Neuronal stem cell (in vitro differentiated cells): ENCODE measurements around the gene AMOTL2. TPM values are rescaled to one million over a fixed set of nuclear protein-coding genes. Genes with fewer than 3 reads are reported as not detected.
A peak's percentile ranks its signal among the peaks of the same experiment; 100 is the strongest.

ENCODE experiments used
- DNase-seq: peaks from one replicate; pipeline ENCODE4 v3.0.0-alpha.2; 2013; ENCODE audit warnings: low spot score
- H2AFZ ChIP-seq: one replicate; pipeline ENCODE4 v1.6.1; 2013; ENCODE audit warnings: mild to moderate bottlenecking, low read length, inconsistent platforms
- H2AK5ac ChIP-seq: 2 replicates; pipeline ENCODE4 v1.6.1; 2013; ENCODE audit warnings: low read depth, mild to moderate bottlenecking, inconsistent platforms, low read length, moderate library complexity, mixed read lengths
- H2BK120ac ChIP-seq: 2 replicates; pipeline ENCODE4 v1.6.1; 2013; ENCODE audit warnings: low read depth, mild to moderate bottlenecking, inconsistent platforms, low read length, moderate library complexity, mixed read lengths
- H2BK12ac ChIP-seq: one replicate; pipeline ENCODE4 v1.6.1; 2013; ENCODE audit warnings: low read length, inconsistent platforms
- H2BK15ac ChIP-seq: 2 replicates; pipeline ENCODE4 v1.6.1; 2013; ENCODE audit warnings: mild to moderate bottlenecking, low read length, inconsistent platforms, mixed read lengths
- H2BK5ac ChIP-seq: one replicate; pipeline ENCODE4 v1.6.1; 2013; ENCODE audit warnings: inconsistent platforms, mild to moderate bottlenecking, low read length, moderate library complexity
- H3K14ac ChIP-seq: one replicate; pipeline ENCODE4 v1.6.1; 2013; ENCODE audit warnings: low read length, inconsistent platforms
- H3K18ac ChIP-seq: 2 replicates; pipeline ENCODE4 v1.6.1; 2013; ENCODE audit warnings: low read length, inconsistent platforms
- H3K23ac ChIP-seq: 2 replicates; pipeline ENCODE4 v1.6.1; 2013; ENCODE audit warnings: low read depth, mild to moderate bottlenecking, mixed read lengths, low read length, inconsistent platforms; ENCODE audit not compliant: poor library complexity
- H3K27ac ChIP-seq: replicated peaks from 3 replicates; pipeline ENCODE4 v1.5.1; 2013; ENCODE audit warnings: low read length, inconsistent platforms
- H3K27me3 ChIP-seq, 3 experiments: 2 replicates each; pipeline ENCODE4 v1.6.1; 2013; ENCODE audit warnings: low read length in 3 of 3, mild to moderate bottlenecking in 2 of 3, inconsistent platforms in 1 of 3, low read depth in 1 of 3, mixed read lengths in 1 of 3, moderate library complexity in 1 of 3; ENCODE audit not compliant: control insufficient read depth in 3 of 3, insufficient read depth in 3 of 3
- H3K36me3 ChIP-seq, 2 donors: replicated peaks in 1 of 2; 2 replicates each; pipeline ENCODE4 v1.6.1; 2013; ENCODE audit warnings: low read length in 2 of 2; ENCODE audit not compliant: control insufficient read depth in 2 of 2, insufficient read depth in 2 of 2
- H3K4ac ChIP-seq: 2 replicates; pipeline ENCODE4 v1.6.1; 2013; ENCODE audit warnings: inconsistent platforms, mild to moderate bottlenecking, low read length, moderate library complexity
- H3K4me1 ChIP-seq, 2 donors: 1 replicate in 1 of 2; 2 replicates in 1 of 2; pipeline ENCODE4 v1.6.1; 2013; ENCODE audit warnings: low read length in 2 of 2, low read depth in 1 of 2; ENCODE audit not compliant: control insufficient read depth in 2 of 2, insufficient read depth in 1 of 2
- H3K4me2 ChIP-seq: one replicate; pipeline ENCODE4 v1.6.1; 2013; ENCODE audit warnings: mild to moderate bottlenecking, low read length, inconsistent platforms; ENCODE audit not compliant: insufficient read depth, poor library complexity, severe bottlenecking
- H3K4me3 ChIP-seq, 2 donors: 2 replicates each; pipeline ENCODE4 v1.5.1; 2013; ENCODE audit warnings: low read length in 2 of 2, mild to moderate bottlenecking in 2 of 2, inconsistent platforms in 1 of 2, moderate library complexity in 1 of 2
- H3K79me1 ChIP-seq: one replicate; pipeline ENCODE4 v1.6.1; 2013; ENCODE audit warnings: low read depth, mild to moderate bottlenecking, inconsistent platforms, low read length, moderate library complexity
- H3K9ac ChIP-seq: one replicate; pipeline ENCODE4 v1.6.1; 2013; ENCODE audit warnings: mild to moderate bottlenecking, low read depth, low read length, inconsistent platforms; ENCODE audit not compliant: poor library complexity
- H3K9me3 ChIP-seq, 2 donors: replicated peaks in 1 of 2; 2 replicates each; pipeline versions ENCODE3 to v1.6.1; 2013; ENCODE audit warnings: low read length in 2 of 2, mild to moderate bottlenecking in 2 of 2, inconsistent platforms in 1 of 2, low read depth in 1 of 2, mixed read lengths in 1 of 2, moderate library complexity in 1 of 2; ENCODE audit not compliant: control insufficient read depth in 2 of 2, insufficient read depth in 1 of 2
- H4K8ac ChIP-seq: one replicate; pipeline ENCODE4 v1.6.1; 2013; ENCODE audit warnings: low read depth, mild to moderate bottlenecking, inconsistent platforms, low read length, moderate library complexity
- H4K91ac ChIP-seq: one replicate; pipeline ENCODE4 v1.6.1; 2013; ENCODE audit warnings: low read length, low read depth, mild to moderate bottlenecking, inconsistent platforms; ENCODE audit not compliant: poor library complexity
- WGBS, 2 donors: extraction: QIAGEN DNeasy Blood & Tissue Kit; methylation state at CpG; one replicate each; pipeline ENCODE4 v1.1.7; 2013; ENCODE audit warnings: missing lambda C conversion rate in 2 of 2, mixed read lengths in 1 of 2; ENCODE audit not compliant: insufficient read length in 2 of 2, insufficient replicate concordance in 1 of 2; ENCODE audit errors: extremely low coverage in 2 of 2; 5-methylcytosine and 5-hydroxymethylcytosine counted together
- small RNA-seq: library from polyadenylated mRNA; stranded (forward); fragments of <200 nt; extraction: miRNeasy Mini kit (QIAGEN cat#:217004); gene quantifications from one replicate; pipeline ENCODE3, GENCODE V24; 2013; ENCODE audit not compliant: insufficient read depth

The AMOTL2 gene

GRCh38 chr3:134308350-134308891 lies 65.8 kb downstream of the AMOTL2 start:
- Histone ChIP-seq H3K27me3 (peaks cover 0 to 2% (median 0%) of the 10 kb centered on the region in 3 experiments), H3K18ac (peak overlapping the region; percentile 73), H3K14ac (no peak overlapping the region), H3K23ac (no peak overlapping the region), H3K9ac (no peak overlapping the region), H2AK5ac (no peak overlapping the region), H4K8ac (no peak overlapping the region), H3K4ac (no peak overlapping the region), H2BK5ac (no peak overlapping the region), H2BK15ac (no peak overlapping the region), H3K4me2 (no peak overlapping the region), H4K91ac (no peak overlapping the region), H3K4me3 (peak overlapping the region in 1 of 2 donors; percentile 14), H2AFZ (peak overlapping the region; percentile 92), H3K79me1 (no peaks in the 10 kb centered on the region), H2BK120ac (no peak overlapping the region), H3K4me1 (peaks cover 7 to 8% of the 10 kb centered on the region in 2 donors), H3K9me3 (no peaks in the 10 kb centered on the region), H3K27ac (no peak overlapping the region), H3K36me3 (no peaks in the 10 kb centered on the region), H2BK12ac (no peak overlapping the region)
- peak; percentile 89 for DNase-seq
- no CpG with 5 or more reads among the region's 11 CpGs for WGBS, 2 donors

DNA sequence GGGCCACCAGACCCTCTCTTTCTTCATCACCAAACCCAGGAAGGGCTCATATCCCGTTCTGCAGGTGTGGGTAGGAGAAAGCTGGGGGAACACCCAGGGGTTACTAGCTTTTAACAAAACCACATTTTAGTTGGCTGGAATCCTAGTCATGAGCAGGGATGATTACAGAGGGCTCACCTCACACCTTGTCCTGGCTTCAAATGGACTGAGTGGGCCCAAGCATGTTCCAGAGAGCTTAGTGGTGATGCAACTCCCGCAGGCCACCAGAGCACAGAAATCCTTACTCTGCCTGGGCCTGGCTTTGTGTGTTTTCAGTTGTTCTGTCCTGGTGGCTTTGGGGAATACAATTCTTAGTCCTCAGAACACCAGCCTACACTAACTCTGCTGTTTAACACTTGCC lies 66.8 kb downstream of the AMOTL2 start:
- H3K18ac ChIP-seq, result no peak overlapping the region
- H2AFZ ChIP-seq, result peak overlapping the region; percentile 24
- H4K91ac ChIP-seq, result no peak overlapping the region
- no peak overlapping the region for H2BK12ac ChIP-seq
- no peak overlapping the region for H2BK5ac ChIP-seq
- H3K9me3 ChIP-seq, result no peaks in the 10 kb centered on the region
- DNase-seq, result no peak
- H3K27ac ChIP-seq, result no peak overlapping the region
- H3K23ac ChIP-seq, result no peak overlapping the region
- H3K4ac ChIP-seq, result no peak overlapping the region
- H3K4me3 ChIP-seq, result no peak overlapping the region
- no peak overlapping the region for H3K9ac ChIP-seq
- no CpG with 5 or more reads among the region's 2 CpGs for WGBS, 2 donors
- H3K27me3 ChIP-seq, result peaks cover 0 to 2% (median 0%) of the 10 kb centered on the region in 3 experiments
- H2AK5ac ChIP-seq, result no peak overlapping the region
- H3K4me2 ChIP-seq, result no peak overlapping the region
- no peaks in the 10 kb centered on the region for H3K79me1 ChIP-seq
- no peak overlapping the region for H3K14ac ChIP-seq
- H2BK15ac ChIP-seq, result no peak overlapping the region
- no peaks in the 10 kb centered on the region for H3K36me3 ChIP-seq
- peaks cover 5 to 7% of the 10 kb centered on the region in 2 donors for H3K4me1 ChIP-seq
- H2BK120ac ChIP-seq, result no peak overlapping the region
- H4K8ac ChIP-seq, result no peak overlapping the region

- no peak overlapping the region for H2BK12ac ChIP-seq
- H2AFZ ChIP-seq, result no peak overlapping the region
- no peak overlapping the region for H3K4me3 ChIP-seq
- no peak overlapping the region for H2BK5ac ChIP-seq
- H3K14ac ChIP-seq, result no peak overlapping the region
- H3K27me3 ChIP-seq, result peaks cover 0 to 2% (median 0%) of the 10 kb centered on the region in 3 experiments
- H3K9me3 ChIP-seq, result no peaks in the 10 kb centered on the region
- no peaks in the 10 kb centered on the region for H3K36me3 ChIP-seq
- no peak overlapping the region for H2BK15ac ChIP-seq
- H3K23ac ChIP-seq, result no peak overlapping the region
- H3K4me1 ChIP-seq, result peaks cover 3 to 7% of the 10 kb centered on the region in 2 donors
- no CpG with 5 or more reads among the region's 7 CpGs for WGBS, 2 donors
- H3K79me1 ChIP-seq, result no peaks in the 10 kb centered on the region
- H4K8ac ChIP-seq, result no peak overlapping the region
- H2AK5ac ChIP-seq, result no peak overlapping the region
- H3K4me2 ChIP-seq, result no peak overlapping the region
- H3K27ac ChIP-seq, result no peak overlapping the region
- no peak for DNase-seq
- H3K9ac ChIP-seq, result no peak overlapping the region
- H3K18ac ChIP-seq, result no peak overlapping the region
- no peak overlapping the region for H3K4ac ChIP-seq
- no peak overlapping the region for H4K91ac ChIP-seq
- H2BK120ac ChIP-seq, result no peak overlapping the region
Measured at GRCh38 chr3:134306320-134306719, 67.9 kb downstream of the AMOTL2 start.

Small RNA genes within 50 kb of the gene (small RNA-seq; reads per million reads assigned to genes)
- gene HMGN1P9 (not detected), gene MIR6827 (not detected)
